ENCODE data around the gene EVPL. TPM values are rescaled to one million over a fixed set of nuclear protein-coding genes. Genes with fewer than 3 reads are reported as not detected.

EVPL gene
- 1 to 10 TPM in 1 of 3 donors, under 1 TPM in 1, not detected in 1; 0.94 to 1.2 TPM for total RNA-seq
- 0.02 TPM for total RNA-seq (2013)

- Mint-ChIP-seq H3K9me3 (no peaks in the 10 kb centered on the region), H3K36me3 (no peaks in the 10 kb centered on the region), H3K27ac (no peak within 1 kb of the TSS), H3K27me3 (ENCODE audit: low read depth in 2 of 2) (no peaks in the 10 kb centered on the region), H3K4me1 (peaks cover 9 to 12% of the 10 kb centered on the region in 2 donors), H3K4me3 (no peak within 1 kb of the TSS)
- Histone ChIP-seq H3K27me3 (ENCODE audit: control insufficient read depth, insufficient read depth, low read length) (no peaks in the 10 kb centered on the region), H3K4me3 (ENCODE audit: low read length) (no peak within 1 kb of the TSS), H3K36me3 (ENCODE audit: control insufficient read depth, insufficient read depth, low read length) (no peaks in the 10 kb centered on the region), H3K4me1 (ENCODE audit: control insufficient read depth, insufficient read depth, low read length) (peaks cover 16% of the 10 kb centered on the region), H3K27ac (ENCODE audit: low read length) (no peak within 1 kb of the TSS), H3K9me3 (ENCODE audit: control insufficient read depth, insufficient read depth, low read length) (no peaks in the 10 kb centered on the region)
- ATAC-seq: peak in 1 of 3 donors; percentile 24
- WGBS (ENCODE audit: insufficient coverage): 88% methylated on average over 24 of the region's 24 CpGs
- no peak for DNase-seq
- no peak for TF ChIP-seq CTCF (IDR thresholded peaks at IDR 0.05)
- intact Hi-C loops (cut with micrococcal nuclease): no loop called here
These were observed at the start of gene EVPL for GRCh38 chr17:76027159-76027839. Gene EVPL (minus strand): TSS chr17:76027306. CDS start chr17:76027198, 108 bp downstream.

- H3K36me3 ChIP-seq (ENCODE audit: control insufficient read depth, insufficient read depth, low read length): no peaks in the 10 kb centered on the region
- intact Hi-C loops (cut with micrococcal nuclease): no loop called here
- WGBS (ENCODE audit: insufficient coverage): 7% methylated on average over 41 of the region's 41 CpGs
- H3K27ac ChIP-seq (ENCODE audit: low read length): no peak overlapping the region
- peak overlapping the region; percentile 75 for H3K4me3 Mint-ChIP-seq
- peaks cover 44% of the 10 kb centered on the region for H3K4me1 ChIP-seq (ENCODE audit: control insufficient read depth, insufficient read depth, low read length)
- H3K4me3 ChIP-seq (ENCODE audit: low read length): no peak overlapping the region
- H3K27me3 ChIP-seq (ENCODE audit: control insufficient read depth, insufficient read depth, low read length): peaks cover 37% of the 10 kb centered on the region
- peak overlapping the region in 1 of 2 donors; percentile 33 for H3K27ac Mint-ChIP-seq
- peaks cover 18 to 28% of the 10 kb centered on the region in 2 donors for H3K4me1 Mint-ChIP-seq
- no peaks in the 10 kb centered on the region for H3K36me3 Mint-ChIP-seq
- no peak for TF ChIP-seq CTCF (IDR thresholded peaks at IDR 0.05)
- no peaks in the 10 kb centered on the region for H3K9me3 Mint-ChIP-seq
- no peaks in the 10 kb centered on the region for H3K9me3 ChIP-seq (ENCODE audit: control insufficient read depth, insufficient read depth, low read length)
- no peak for ATAC-seq
- H3K27me3 Mint-ChIP-seq (ENCODE audit: low read depth in 2 of 2): peaks cover 32 to 38% of the 10 kb centered on the region in 2 donors
- no peak for DNase-seq
These were observed 49.1 kb upstream of the EVPL start for GRCh38 chr17:76076146-76076764.

GRCh38 chr17:76075364-76076145, 48.4 kb upstream of the EVPL start:
- ATAC-seq (no peak), DNase-seq (peak in 1 of 2 donors; percentile 47)
- H3K9me3 Mint-ChIP-seq: no peaks in the 10 kb centered on the region
- no peak overlapping the region for H3K27ac Mint-ChIP-seq
- TF ChIP-seq CTCF (IDR thresholded peaks at IDR 0.05): no peak
- H3K4me3 Mint-ChIP-seq: no peak overlapping the region
- peaks cover 44% of the 10 kb centered on the region for H3K4me1 ChIP-seq (ENCODE audit: control insufficient read depth, insufficient read depth, low read length)
- peaks cover 32 to 38% of the 10 kb centered on the region in 2 donors for H3K27me3 Mint-ChIP-seq (ENCODE audit: low read depth in 2 of 2)
- H3K4me3 ChIP-seq (ENCODE audit: low read length): no peak overlapping the region
- no peaks in the 10 kb centered on the region for H3K36me3 ChIP-seq (ENCODE audit: control insufficient read depth, insufficient read depth, low read length)
- 12% methylated on average over 48 of the region's 48 CpGs for WGBS (ENCODE audit: insufficient coverage)
- no peaks in the 10 kb centered on the region for H3K9me3 ChIP-seq (ENCODE audit: control insufficient read depth, insufficient read depth, low read length)
- H3K36me3 Mint-ChIP-seq: no peaks in the 10 kb centered on the region
- intact Hi-C loops (cut with micrococcal nuclease): no loop called here
- peaks cover 37% of the 10 kb centered on the region for H3K27me3 ChIP-seq (ENCODE audit: control insufficient read depth, insufficient read depth, low read length)
- H3K4me1 Mint-ChIP-seq: peaks cover 19 to 34% of the 10 kb centered on the region in 2 donors
- no peak overlapping the region for H3K27ac ChIP-seq (ENCODE audit: low read length)

Measured in natural killer cell (primary cell).